Tibial artery (tissue), 4 donors: ENCODE results near the gene PDK2.

Experiments used
- DNase-seq, 2 donors: peaks; one replicate each; pipeline ENCODE4 v3.0.0-alpha.2; 2019
- H3K27ac ChIP-seq, 2 donors: fragments of 200-600 bp; sonication (generic) in 1 of 2; 1 replicate in 1 of 2; 2 replicates in 1 of 2; pipeline ENCODE4 v1.5.1; 2018 to 2019; ENCODE audit warnings: mild to moderate bottlenecking in 1 of 2
- H3K27me3 ChIP-seq, 2 donors: fragments of 200-600 bp; sonication (generic) in 1 of 2; one replicate each; pipeline versions ENCODE4 v1.5.1 to v1.6.0; 2016 to 2019
- H3K36me3 ChIP-seq, 3 donors: fragments of 200-600 bp; sonication (generic) in 2 of 3; one replicate each; pipeline ENCODE4 v1.5.1; 2016 to 2019; ENCODE audit warnings: mild to moderate bottlenecking in 2 of 3
- H3K4me1 ChIP-seq, 4 donors: fragments of 200-600 bp; sonication (generic) in 2 of 4; 1 replicate in 3 of 4; 2 replicates in 1 of 4; pipeline ENCODE4 v1.5.1; 2016 to 2019
- H3K4me3 ChIP-seq, 2 donors: fragments of 200-600 bp; sonication (generic) in 1 of 2; 1 replicate in 1 of 2; 2 replicates in 1 of 2; pipeline ENCODE4 v1.5.1; 2018 to 2019; ENCODE audit warnings: mild to moderate bottlenecking in 2 of 2
- H3K9me3 ChIP-seq, 3 donors: fragments of 200-600 bp; sonication (generic) in 1 of 3; one replicate each; pipeline ENCODE4 v1.5.1; 2016 to 2019
- CTCF ChIP-seq, 2 experiments: fragments of 200-600 bp in 1 of 2; fragments of 450-650 bp in 1 of 2; IDR thresholded peaks; one replicate each; pipeline ENCODE4 v1.5.1; 2017 to 2019; ENCODE audit warnings: antibody characterized with exemption in 2 of 2, mild to moderate bottlenecking in 1 of 2, moderate library complexity in 1 of 2
- intact Hi-C: fragments of 100-400 bp; cut with DNase I; formaldehyde crosslinking; loops from one replicate; pipeline ENCODE4 v1.15.0; 2023; ENCODE audit warnings: low total_unique reads

PDK2 gene

GRCh38 chr17:50075446-50076032 is 19.6 kb upstream of the PDK2 start:
- Histone ChIP-seq H3K4me1 (peaks cover 0 to 17% (median 14%) of the 10 kb centered on the region in 4 donors), H3K4me3 (no peak overlapping the region), H3K9me3 (no peaks in the 10 kb centered on the region), H3K36me3 (peaks cover 97 to 100% (median 97%) of the 10 kb centered on the region in 3 donors), H3K27me3 (no peaks in the 10 kb centered on the region), H3K27ac (peak overlapping the region; percentile 57 to 61)
- no peak for DNase-seq
- intact Hi-C loops = no loop called here
- no peak for TF ChIP-seq CTCF (IDR thresholded peaks at IDR 0.05)

- Histone ChIP-seq H3K4me1 (peaks cover 0 to 17% (median 14%) of the 10 kb centered on the region in 4 donors), H3K9me3 (no peaks in the 10 kb centered on the region), H3K27ac (peak overlapping the region; percentile 57 to 61), H3K4me3 (no peak overlapping the region), H3K27me3 (no peaks in the 10 kb centered on the region), H3K36me3 (peaks cover 97 to 100% (median 97%) of the 10 kb centered on the region in 3 donors)
- intact Hi-C loops = no loop called here
- TF ChIP-seq CTCF (IDR thresholded peaks at IDR 0.05) = no peak
- DNase-seq = no peak
These were observed 18.9 kb upstream of the PDK2 start for GRCh38 chr17:50076221-50076590.

- Histone ChIP-seq H3K27me3 (no peaks in the 10 kb centered on the region), H3K9me3 (no peaks in the 10 kb centered on the region), H3K27ac (peak overlapping the region; percentile 57 to 61), H3K36me3 (peaks cover 97 to 100% (median 97%) of the 10 kb centered on the region in 3 donors), H3K4me1 (peaks cover 0 to 17% (median 14%) of the 10 kb centered on the region in 4 donors), H3K4me3 (no peak overlapping the region)
- no peak for TF ChIP-seq CTCF (IDR thresholded peaks at IDR 0.05)
- DNase-seq = no peak
- intact Hi-C loops = no loop called here
These were observed 18.4 kb upstream of the PDK2 start for GRCh38 chr17:50076591-50077235.

GRCh38 chr17:50078430-50078829 is 16.7 kb upstream of the PDK2 start:
- Histone ChIP-seq H3K4me1 (peaks cover 0 to 17% (median 14%) of the 10 kb centered on the region in 4 donors), H3K9me3 (no peaks in the 10 kb centered on the region), H3K36me3 (peaks cover 93 to 100% (median 95%) of the 10 kb centered on the region in 3 donors), H3K4me3 (no peak overlapping the region), H3K27me3 (no peaks in the 10 kb centered on the region), H3K27ac (peak overlapping the region; percentile 61 to 75)
- intact Hi-C loops = no loop called here
- DNase-seq = no peak
- TF ChIP-seq CTCF (IDR thresholded peaks at IDR 0.05) = no peak

- H3K4me3 ChIP-seq = no peak overlapping the region
- H3K27me3 ChIP-seq = no peaks in the 10 kb centered on the region
- H3K9me3 ChIP-seq = no peaks in the 10 kb centered on the region
- peak overlapping the region; percentile 61 to 75 for H3K27ac ChIP-seq
- TF ChIP-seq CTCF (IDR thresholded peaks at IDR 0.05) = peak; percentile 83 to 88
- H3K4me1 ChIP-seq = peaks cover 0 to 17% (median 14%) of the 10 kb centered on the region in 4 donors
- intact Hi-C loops = no loop called here
- peak in 1 of 2 donors; percentile 83 for DNase-seq
- H3K36me3 ChIP-seq = peaks cover 82 to 95% (median 85%) of the 10 kb centered on the region in 3 donors
These were observed 15.6 kb upstream of the PDK2 start for GRCh38 chr17:50079334-50080095.
